Upper lobe of right lung (tissue), 1 donor: Measurements from ENCODE around the gene ELAPOR2. TPM values are rescaled to one million over a fixed set of nuclear protein-coding genes. Genes with fewer than 3 reads are reported as not detected.
"Not testable (repeated sequence)": the region's sequence is repeated elsewhere in the genome, so short reads cannot be mapped to it uniquely, and the experiment has no call there.

Source experiments
- ATAC-seq: fragments of 200-7000 bp; cut with Tn5 transposase; one replicate; pipeline ENCODE4 v1.9.1; 2020; ENCODE audit warnings: mild to moderate bottlenecking, moderate library complexity
- DNase-seq: peaks from one replicate; pipeline ENCODE4 v3.0.0-alpha.2; 2020
- H3K27ac ChIP-seq: fragments of 200-600 bp; one replicate; pipeline ENCODE4 v1.8.0; 2022
- H3K27me3 ChIP-seq: fragments of 200-600 bp; one replicate; pipeline ENCODE4 v1.8.0; 2022; ENCODE audit warnings: mild to moderate bottlenecking
- H3K36me3 ChIP-seq: fragments of 200-600 bp; one replicate; pipeline ENCODE4 v1.8.0; 2022
- H3K4me1 ChIP-seq: fragments of 200-600 bp; one replicate; pipeline ENCODE4 v1.8.0; 2022
- H3K4me3 ChIP-seq: fragments of 200-600 bp; one replicate; pipeline ENCODE4 v1.8.0; 2022; ENCODE audit warnings: mild to moderate bottlenecking
- H3K9me3 ChIP-seq: fragments of 200-600 bp; one replicate; pipeline ENCODE4 v1.8.0; 2022
- CTCF ChIP-seq: fragments of 200-600 bp; IDR thresholded peaks from one replicate; pipeline ENCODE4 v1.8.0; 2022; ENCODE audit warnings: antibody characterized with exemption
- intact Hi-C: fragments of 100-400 bp; cut with DNase I; formaldehyde crosslinking; loops from one replicate; pipeline ENCODE4 v1.11.0; 2022
- total RNA-seq: library from RNA; stranded (reverse); fragmentation: NEBNext Ultra II Directional; extraction: Animal tissue kit (Norgen Biotek cat#: 25700); gene quantifications from one replicate; pipeline ENCODE4 v1.2.1, GENCODE V29; 2021
- donor health status: DM: no; HTN: yes; CAD: no; lungs with severe emphysema.

ELAPOR2 gene
- total RNA-seq, 1 donor from 2014 or later = 127 TPM

- Histone ChIP-seq H3K27ac (no peak overlapping the region), H3K9me3 (no peaks in the 10 kb centered on the region), H3K4me3 (no peak overlapping the region), H3K27me3 (no peaks in the 10 kb centered on the region), H3K36me3 (no peaks in the 10 kb centered on the region), H3K4me1 (no peaks in the 10 kb centered on the region)
- DNase-seq = no peak
- TF ChIP-seq CTCF = no peak
- intact Hi-C loops = no loop called here
- ATAC-seq = no peak
Measured at GRCh38 chr7:87056346-87056745, 3.1 kb downstream of the ELAPOR2 start.

- ATAC-seq (no peak), DNase-seq (no peak)
- Histone ChIP-seq H3K4me1 (no peaks in the 10 kb centered on the region), H3K9me3 (no peaks in the 10 kb centered on the region), H3K27ac (no peak overlapping the region), H3K4me3 (no peak overlapping the region), H3K27me3 (no peaks in the 10 kb centered on the region), H3K36me3 (no peaks in the 10 kb centered on the region)
- intact Hi-C loops = no loop called here
- no peak for TF ChIP-seq CTCF
Measured at GRCh38 chr7:87048839-87049238, 10.6 kb downstream of the ELAPOR2 start.

GRCh38 chr7:87046456-87046855, 13.0 kb downstream of the ELAPOR2 start:
- no peak for TF ChIP-seq CTCF

GRCh38 chr7:87044713-87045112, 14.7 kb downstream of the ELAPOR2 start:
- H3K27ac ChIP-seq, DNase-seq, H3K9me3 ChIP-seq, ATAC-seq, H3K27me3 ChIP-seq, H3K4me3 ChIP-seq, H3K4me1 ChIP-seq, H3K36me3 ChIP-seq, intact Hi-C loops: not testable (repeated sequence)

More at GRCh38 chr7:87046456-87046855, 13.0 kb downstream of the ELAPOR2 start:
- Histone ChIP-seq H3K27me3 (no peaks in the 10 kb centered on the region), H3K27ac (no peak overlapping the region), H3K36me3 (no peaks in the 10 kb centered on the region), H3K4me3 (no peak overlapping the region), H3K4me1 (no peaks in the 10 kb centered on the region), H3K9me3 (no peaks in the 10 kb centered on the region)
- DNase-seq (no peak), ATAC-seq (no peak)
- intact Hi-C loops = no loop called here

GRCh38 chr7:87041586-87041985, 17.9 kb downstream of the ELAPOR2 start:
- H3K36me3 ChIP-seq, H3K27ac ChIP-seq, H3K9me3 ChIP-seq, H3K4me1 ChIP-seq, H3K4me3 ChIP-seq, ATAC-seq, H3K27me3 ChIP-seq, intact Hi-C loops, DNase-seq: not testable (repeated sequence)

GRCh38 chr7:87039691-87040299, 19.7 kb downstream of the ELAPOR2 start:
- peak overlapping the region; percentile 58 for H3K27ac ChIP-seq
- DNase-seq = peak; percentile 63
- intact Hi-C loops, H3K9me3 ChIP-seq, ATAC-seq, H3K4me1 ChIP-seq, H3K27me3 ChIP-seq, H3K36me3 ChIP-seq: not testable (repeated sequence)
- peak overlapping the region; percentile 39 for H3K4me3 ChIP-seq

- no peak for DNase-seq
- intact Hi-C loops = no loop called here
Measured at GRCh38 chr7:87038993-87039690, 20.3 kb downstream of the ELAPOR2 start.

More at GRCh38 chr7:87038993-87039690, 20.3 kb downstream of the ELAPOR2 start:
- peak overlapping the region; percentile 58 for H3K27ac ChIP-seq
- no peak for TF ChIP-seq CTCF
- H3K4me3 ChIP-seq = peak overlapping the region; percentile 39
- H3K27me3 ChIP-seq = no peaks in the 10 kb centered on the region
- H3K4me1 ChIP-seq = no peaks in the 10 kb centered on the region
- H3K9me3 ChIP-seq = no peaks in the 10 kb centered on the region
- no peaks in the 10 kb centered on the region for H3K36me3 ChIP-seq
- ATAC-seq = no peak
